Measurements from ENCODE around the gene PLEKHG3.

Gene PLEKHG3

GRCh38 chr14:64747327-64747726 is 43.1 kb downstream of the PLEKHG3 start:
- DNase-seq (ENCODE audit: low spot score), result no peak

- DNase-seq (ENCODE audit: low spot score), result no peak
Observed at GRCh38 chr14:64748521-64748920, 44.3 kb downstream of the PLEKHG3 start.

DNA sequence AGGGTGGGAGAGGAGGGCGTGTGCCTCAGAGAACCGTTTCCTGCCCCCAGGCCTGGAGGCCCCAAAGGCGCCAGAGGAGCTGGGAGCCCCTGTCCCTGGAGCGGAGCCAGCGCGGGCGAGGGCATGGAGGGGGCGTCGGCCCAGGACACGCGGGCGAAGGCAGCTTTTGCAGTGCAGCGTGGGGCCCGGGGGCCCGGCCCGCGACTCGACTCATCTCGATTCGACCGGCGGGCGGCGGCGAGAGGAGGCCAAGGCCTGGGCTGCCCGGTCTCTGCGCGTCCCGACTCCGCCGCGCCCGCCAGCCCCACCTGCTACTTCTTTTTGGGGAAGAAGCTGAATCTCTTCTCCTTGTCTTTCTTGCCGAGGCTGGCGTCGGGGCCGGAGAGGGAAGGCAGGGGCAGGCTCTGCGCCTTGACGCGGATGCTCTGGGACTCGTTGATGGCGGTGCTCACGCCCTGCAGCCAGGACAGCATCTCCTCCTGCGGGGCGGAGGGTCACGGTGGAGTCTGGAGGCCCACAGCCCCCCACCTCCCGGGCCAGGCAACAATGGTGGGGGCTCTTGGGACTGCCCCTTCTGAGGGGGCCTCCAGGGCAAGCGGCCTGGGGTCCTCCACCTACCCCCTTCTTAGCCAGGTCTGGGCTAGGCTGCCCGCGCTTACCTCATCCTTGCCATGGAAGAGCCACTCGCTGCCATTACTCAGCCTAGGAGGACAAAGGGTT is 44.9 kb downstream of the PLEKHG3 start:
- DNase-seq (ENCODE audit: low spot score), result no peak

DNA sequence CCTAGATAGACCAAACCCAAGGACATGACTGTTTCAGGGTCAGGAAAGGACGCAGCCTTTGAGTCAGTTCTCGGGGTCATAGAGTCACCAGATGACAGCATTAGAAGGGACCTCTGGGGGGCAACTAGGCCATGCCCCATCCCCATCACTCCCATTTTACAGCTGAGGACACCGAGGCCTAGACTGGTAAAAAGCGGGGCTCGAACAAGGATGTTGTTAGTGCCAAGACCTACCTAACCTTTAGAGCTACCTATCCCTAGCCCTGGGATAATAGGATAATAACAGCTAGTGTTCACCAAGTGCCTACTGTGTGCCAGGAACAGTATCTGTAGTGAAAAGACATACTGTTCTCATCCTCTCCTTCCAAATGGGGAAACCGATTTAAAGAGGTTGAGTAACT is 48.7 kb downstream of the PLEKHG3 start:
- no peak for DNase-seq (ENCODE audit: low spot score)

DNA sequence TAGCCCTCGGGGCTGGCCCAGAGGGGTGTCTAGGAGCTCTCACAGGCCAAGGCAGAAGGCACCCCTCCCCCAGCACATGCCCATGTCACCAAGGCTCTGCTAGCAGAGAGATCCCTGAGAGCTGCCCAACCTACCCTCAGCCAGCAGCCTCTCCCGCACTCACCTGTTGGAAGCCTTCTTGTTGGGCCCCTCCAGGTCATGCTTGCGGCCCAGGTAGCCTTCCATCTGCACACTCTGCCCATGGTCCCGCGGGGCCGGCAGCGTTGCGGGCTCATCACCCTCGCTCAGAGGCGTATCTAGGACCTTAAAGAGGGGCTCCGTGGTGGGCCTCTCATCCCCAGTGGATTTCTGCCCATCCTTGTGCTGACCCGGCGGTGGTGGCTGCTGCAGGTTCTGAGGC is 49.1 kb downstream of the PLEKHG3 start:
- DNase-seq (ENCODE audit: low spot score), result no peak

- no peak for DNase-seq (ENCODE audit: low spot score)
Observed at GRCh38 chr14:64753999-64754398, 49.8 kb downstream of the PLEKHG3 start.

DNA sequence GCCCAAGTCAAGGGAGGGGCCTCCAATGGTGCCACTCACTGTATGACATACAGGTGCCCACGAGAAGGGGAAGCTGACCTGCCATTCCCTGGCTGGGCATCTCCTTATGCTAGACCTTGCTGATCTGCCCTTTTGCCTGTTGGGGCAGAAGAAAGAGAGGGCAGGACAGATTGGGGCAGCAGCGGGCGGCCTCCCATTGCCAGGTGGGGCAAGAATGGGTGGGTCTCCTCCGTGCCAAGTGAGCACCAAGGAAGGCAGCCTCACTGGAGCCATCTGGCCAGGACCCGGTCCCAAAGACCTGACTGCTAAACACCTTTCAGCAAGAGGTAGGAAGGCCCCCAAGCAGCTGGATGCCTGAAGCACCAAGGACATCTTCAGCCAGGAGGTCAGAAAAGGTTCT is 50.5 kb downstream of the PLEKHG3 start:
- no peak for DNase-seq (ENCODE audit: low spot score)

GRCh38 chr14:64755781-64756221 is 51.6 kb downstream of the PLEKHG3 start:
- DNase-seq (ENCODE audit: low spot score), result peak; percentile 41

DNA sequence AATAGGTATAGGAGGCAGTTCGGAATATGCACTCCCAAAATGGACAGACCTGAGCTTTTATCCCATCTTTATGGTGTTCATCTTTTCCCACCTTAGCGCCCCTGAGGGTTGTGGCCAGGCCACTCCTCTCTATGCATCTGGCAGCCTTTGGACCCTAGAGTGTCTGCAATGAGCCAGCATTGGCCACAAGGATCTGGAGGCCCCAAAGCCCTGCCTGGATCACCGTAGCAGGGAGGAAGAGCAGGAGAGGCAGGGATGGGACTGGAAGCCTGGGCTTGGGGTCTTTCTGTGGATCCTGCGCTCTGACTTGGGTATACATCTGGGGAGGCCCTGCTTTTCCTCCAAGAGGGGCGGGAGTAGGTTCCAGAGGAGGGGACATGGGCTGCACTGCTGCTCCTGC is 52.5 kb downstream of the PLEKHG3 start:
- DNase-seq (ENCODE audit: low spot score), result no peak

DNA sequence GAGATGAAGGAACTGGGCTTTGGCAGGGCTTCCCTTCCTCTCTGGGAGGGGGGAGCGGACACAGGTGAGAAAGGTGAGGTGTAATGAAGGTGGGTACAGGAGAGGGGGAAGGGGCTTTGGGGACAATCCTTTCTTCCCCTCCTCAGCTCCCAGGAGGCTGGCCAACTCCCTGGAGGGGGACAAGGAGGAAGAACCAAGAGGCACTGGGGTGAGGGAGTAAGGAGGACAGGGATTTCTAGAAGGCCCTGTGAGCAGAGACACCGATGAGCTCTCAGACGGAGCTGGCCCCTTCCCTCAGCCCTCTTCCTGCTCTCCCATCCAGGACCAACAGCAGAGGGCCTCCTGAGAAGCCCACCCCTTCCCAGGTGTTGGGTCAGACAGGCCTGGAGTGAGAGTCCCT is 53.4 kb downstream of the PLEKHG3 start:
- DNase-seq (ENCODE audit: low spot score), result no peak

DNA sequence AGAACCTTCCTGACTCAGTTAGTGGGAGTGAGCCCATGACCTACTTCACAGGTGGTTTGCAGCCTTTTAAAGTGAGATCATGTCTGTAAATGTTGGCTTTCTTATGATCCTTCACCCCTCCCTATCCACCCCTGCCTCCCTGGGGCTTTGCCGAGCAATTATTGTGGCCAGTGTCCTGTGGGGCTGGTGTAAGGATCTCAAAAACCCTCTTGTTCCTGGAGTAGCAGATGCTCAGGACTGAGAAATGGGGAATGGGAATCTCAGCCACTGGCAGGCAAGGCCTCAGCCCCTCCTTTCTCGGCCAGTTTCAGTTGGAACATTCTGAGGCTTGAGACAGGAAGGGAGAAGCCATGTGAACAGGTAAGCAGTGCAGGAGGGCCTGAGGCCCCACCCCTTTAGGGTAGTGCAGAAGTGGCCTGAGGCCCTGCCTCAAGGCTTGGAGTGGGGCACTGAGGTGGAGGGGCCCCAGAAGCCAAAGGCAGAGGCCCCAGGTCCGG is 53.8 kb downstream of the PLEKHG3 start:
- DNase-seq (ENCODE audit: low spot score), result no peak

GRCh38 chr14:64758691-64759554 is 54.7 kb downstream of the PLEKHG3 start:
- no peak for DNase-seq (ENCODE audit: low spot score)

GRCh38 chr14:64759555-64759938 is 55.3 kb downstream of the PLEKHG3 start:
- no peak for DNase-seq (ENCODE audit: low spot score)

DNA sequence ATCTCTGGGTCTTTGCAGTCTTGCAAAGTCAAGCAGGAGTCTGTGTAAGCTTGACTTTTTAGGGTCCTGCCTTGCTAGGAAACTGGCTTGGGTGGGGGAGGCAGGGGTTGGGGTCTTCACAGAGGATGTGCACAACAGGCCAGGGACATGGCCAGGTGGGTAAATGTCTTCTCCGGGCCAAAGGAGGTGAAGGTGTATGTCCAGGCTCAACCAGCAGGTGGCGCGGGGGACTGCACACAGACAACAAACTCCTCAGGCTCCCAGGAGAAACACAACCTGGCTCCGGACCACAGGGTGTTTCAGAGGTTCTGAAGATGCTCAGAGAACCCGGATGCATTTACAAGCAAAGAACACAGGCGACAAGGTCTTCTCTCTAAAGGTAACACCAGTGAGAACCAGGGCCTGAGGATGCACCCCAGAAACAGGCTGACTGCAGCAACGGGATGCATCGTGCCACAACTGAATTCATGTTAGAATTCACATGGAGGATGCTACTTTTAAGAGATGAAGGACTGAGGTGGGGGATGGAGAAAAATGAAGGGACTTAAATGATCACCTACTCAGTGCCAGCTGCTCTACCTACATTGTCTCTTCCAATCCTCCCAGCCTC is 56.0 kb downstream of the PLEKHG3 start:
- DNase-seq (ENCODE audit: low spot score), result no peak

DNA sequence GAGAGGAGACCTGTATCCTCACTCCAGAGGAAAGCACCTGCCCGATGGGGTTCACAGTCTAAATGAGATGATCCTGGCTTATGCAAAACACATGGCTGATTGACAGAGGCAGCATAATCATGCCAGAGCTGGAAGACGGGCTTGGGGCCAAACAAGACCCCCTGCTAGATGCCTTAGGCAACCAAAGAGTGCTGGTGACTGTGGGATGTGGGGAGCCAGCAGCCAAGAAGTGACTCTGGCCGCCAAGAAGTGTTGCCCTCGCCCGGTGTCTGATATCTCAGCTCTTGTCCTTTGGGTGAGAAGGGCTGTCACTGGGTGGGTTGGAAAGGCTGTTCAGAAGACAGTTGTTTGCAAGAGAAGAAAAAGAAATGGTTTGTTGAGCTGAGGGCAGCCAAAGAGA is 56.7 kb downstream of the PLEKHG3 start:
- DNase-seq (ENCODE audit: low spot score), result no peak

DNA sequence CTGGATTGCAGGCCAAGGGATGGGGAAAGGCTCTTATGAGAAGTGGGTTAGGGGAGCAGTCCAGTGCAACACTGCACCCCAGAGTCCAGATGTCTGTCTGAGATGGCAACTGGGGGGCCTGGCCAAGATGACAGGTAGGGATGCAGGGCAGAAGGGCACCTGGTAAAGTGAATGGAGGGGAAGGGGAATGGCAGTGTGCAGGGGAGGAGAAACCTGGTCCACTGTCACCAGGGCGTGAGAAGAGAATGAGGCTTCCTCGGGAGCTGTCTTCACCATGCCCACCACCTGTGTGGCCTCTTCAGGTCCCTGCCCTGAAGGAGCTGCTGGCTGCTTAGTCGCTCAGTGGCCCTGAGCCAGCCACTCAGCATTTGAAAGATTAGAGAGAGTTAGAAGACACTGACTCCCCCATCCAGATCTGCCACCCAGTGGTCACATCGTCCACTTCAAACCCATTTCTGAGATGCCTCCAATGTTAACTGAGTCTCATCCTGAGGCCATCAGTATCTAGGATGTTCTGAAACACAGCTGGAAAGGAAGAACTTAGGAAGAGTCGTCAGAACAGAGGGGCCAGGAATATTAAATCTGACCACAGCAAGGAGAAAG is 57.3 kb downstream of the PLEKHG3 start:
- DNase-seq (ENCODE audit: low spot score), result no peak

GRCh38 chr14:64762044-64763034 is 58.1 kb downstream of the PLEKHG3 start:
- peak; percentile 64 for DNase-seq (ENCODE audit: low spot score)

DNA sequence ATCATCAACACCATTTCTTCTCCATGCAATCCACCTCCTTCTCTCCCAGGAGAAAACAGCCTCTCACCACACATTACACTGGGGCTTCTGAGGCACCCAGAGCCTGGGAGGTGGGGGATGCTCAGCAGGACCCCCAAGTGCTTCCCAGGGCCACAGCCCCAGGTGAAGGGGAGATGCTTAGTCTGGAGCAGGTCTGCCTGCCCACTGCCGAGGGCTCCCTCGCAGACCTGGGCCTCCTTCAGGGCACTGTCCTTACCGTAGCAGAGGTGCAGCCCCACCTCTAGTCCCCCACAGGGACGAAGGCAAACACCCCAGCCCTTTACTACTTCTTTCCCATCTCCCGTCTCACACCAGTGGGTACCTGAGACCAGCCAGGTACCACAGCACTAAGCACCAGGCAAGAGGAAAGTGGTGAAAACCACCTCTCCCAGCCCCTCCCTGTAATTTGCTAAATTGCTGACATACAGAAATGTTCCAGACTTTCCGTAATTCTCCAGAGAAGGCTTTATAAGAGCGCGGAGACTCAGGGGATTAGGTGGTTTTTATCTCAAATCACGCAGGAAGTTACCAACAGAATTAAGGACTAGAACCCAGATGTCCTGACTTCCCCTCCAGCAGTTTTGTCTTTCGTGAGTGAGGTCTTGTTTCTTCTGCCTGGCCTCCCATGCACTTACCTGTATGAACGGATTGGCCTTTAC is 59.0 kb downstream of the PLEKHG3 start:
- DNase-seq (ENCODE audit: low spot score), result no peak

- no peak for DNase-seq (ENCODE audit: low spot score)
Observed at GRCh38 chr14:64763801-64764621, 59.8 kb downstream of the PLEKHG3 start.

Data from SW480 (cell line).